GM21390 (cell line): Measurements from ENCODE around the gene CCT3.
"Not testable (repeated sequence)": the region's sequence is repeated elsewhere in the genome, so short reads cannot be mapped to it uniquely, and the experiment has no call there.

ENCODE experiments used
- ATAC-seq: cut with Tn5 transposase; IDR thresholded peaks from one replicate; pipeline ENCODE4 v1.9.1; 2021; ENCODE audit not compliant: unreplicated experiment

Gene CCT3

GRCh38 chr1:156338180-156338976 is at the start of gene CCT3, which contains the start of gene TSACC:
Gene CCT3, minus strand, starts transcription at chr1:156338292. Its CDS starts 108 bp downstream, at chr1:156338184.
Gene TSACC, plus strand, starts transcription at chr1:156338526. Its CDS starts 1,232 bp downstream, at chr1:156339758.
- peak; percentile 91 for ATAC-seq

GRCh38 chr1:156387870-156388173 is 49.7 kb upstream of the CCT3 start:
- no peak for ATAC-seq

- ATAC-seq, result no peak
Observed at GRCh38 chr1:156386949-156387869, 49.1 kb upstream of the CCT3 start.

- ATAC-seq, result no peak
Observed at GRCh38 chr1:156386134-156386901, 48.2 kb upstream of the CCT3 start.

GRCh38 chr1:156385534-156386031 is 47.5 kb upstream of the CCT3 start:
- ATAC-seq, result no peak

- ATAC-seq, result no peak
Observed at GRCh38 chr1:156384658-156385057, 46.6 kb upstream of the CCT3 start.

- no peak for ATAC-seq
Observed at GRCh38 chr1:156384007-156384406, 45.9 kb upstream of the CCT3 start.

- ATAC-seq, result peak; percentile 67
Observed at GRCh38 chr1:156383023-156383422, 44.9 kb upstream of the CCT3 start.

GRCh38 chr1:156382561-156382960 is 44.5 kb upstream of the CCT3 start:
- ATAC-seq, result no peak

GRCh38 chr1:156379420-156380165 is 41.5 kb upstream of the CCT3 start:
- ATAC-seq, result no peak

- ATAC-seq, result no peak
Observed at GRCh38 chr1:156378557-156378956, 40.5 kb upstream of the CCT3 start.

- no peak for ATAC-seq
Observed at GRCh38 chr1:156376958-156377919, 39.1 kb upstream of the CCT3 start.

GRCh38 chr1:156376146-156376545 is 38.1 kb upstream of the CCT3 start:
- no peak for ATAC-seq

- no peak for ATAC-seq
Observed at GRCh38 chr1:156373546-156373945, 35.5 kb upstream of the CCT3 start.

- ATAC-seq, result no peak
Observed at GRCh38 chr1:156372876-156373275, 34.8 kb upstream of the CCT3 start.

GRCh38 chr1:156372265-156372586 is 34.1 kb upstream of the CCT3 start:
- no peak for ATAC-seq

- ATAC-seq, result no peak
Observed at GRCh38 chr1:156371553-156372264, 33.6 kb upstream of the CCT3 start.

GRCh38 chr1:156369685-156370286 is 31.7 kb upstream of the CCT3 start:
- not testable (repeated sequence) for ATAC-seq
